Measurements from ENCODE around the gene THAP12.

The THAP12 gene

DNA sequence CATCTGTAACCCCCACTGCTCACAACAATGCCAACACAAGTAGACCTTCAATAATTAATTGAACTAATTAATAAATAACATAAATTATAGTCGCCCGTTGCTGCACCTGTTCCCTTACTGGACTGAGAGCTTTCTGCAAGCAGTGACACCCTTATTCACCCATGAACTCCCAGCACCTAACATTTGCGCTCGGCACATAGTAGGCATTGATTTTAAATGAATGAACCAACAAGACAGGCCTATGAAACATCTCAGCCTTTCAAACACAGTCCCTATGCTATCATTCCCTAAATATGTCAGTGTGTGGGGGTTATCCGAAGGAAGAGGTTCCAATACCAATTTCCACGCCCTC lies 1.1 kb downstream of the THAP12 start:
- Histone ChIP-seq H3K9me3 (ENCODE audit: control insufficient read depth, low read length) (no peaks in the 10 kb centered on the region), H3K4me3 (ENCODE audit: extremely low read depth, insufficient read depth, low read length, poor library complexity, severe bottlenecking) (peak overlapping the region; percentile 83), H3K27ac (ENCODE audit: low read depth, low read length, severe bottlenecking) (no peak overlapping the region), H3K36me3 (ENCODE audit: control insufficient read depth, insufficient read depth, low read length) (no peaks in the 10 kb centered on the region), H3K4me1 (ENCODE audit: control insufficient read depth, insufficient read depth, low read length, poor library complexity, severe bottlenecking) (peaks cover 12% of the 10 kb centered on the region)
- WGBS, 2 experiments (ENCODE audit: insufficient coverage in 2 of 2): 80% methylated on average over 1 of the region's 6 CpGs; no CpG with 5 or more reads in 1 of the 2 experiments

DNA sequence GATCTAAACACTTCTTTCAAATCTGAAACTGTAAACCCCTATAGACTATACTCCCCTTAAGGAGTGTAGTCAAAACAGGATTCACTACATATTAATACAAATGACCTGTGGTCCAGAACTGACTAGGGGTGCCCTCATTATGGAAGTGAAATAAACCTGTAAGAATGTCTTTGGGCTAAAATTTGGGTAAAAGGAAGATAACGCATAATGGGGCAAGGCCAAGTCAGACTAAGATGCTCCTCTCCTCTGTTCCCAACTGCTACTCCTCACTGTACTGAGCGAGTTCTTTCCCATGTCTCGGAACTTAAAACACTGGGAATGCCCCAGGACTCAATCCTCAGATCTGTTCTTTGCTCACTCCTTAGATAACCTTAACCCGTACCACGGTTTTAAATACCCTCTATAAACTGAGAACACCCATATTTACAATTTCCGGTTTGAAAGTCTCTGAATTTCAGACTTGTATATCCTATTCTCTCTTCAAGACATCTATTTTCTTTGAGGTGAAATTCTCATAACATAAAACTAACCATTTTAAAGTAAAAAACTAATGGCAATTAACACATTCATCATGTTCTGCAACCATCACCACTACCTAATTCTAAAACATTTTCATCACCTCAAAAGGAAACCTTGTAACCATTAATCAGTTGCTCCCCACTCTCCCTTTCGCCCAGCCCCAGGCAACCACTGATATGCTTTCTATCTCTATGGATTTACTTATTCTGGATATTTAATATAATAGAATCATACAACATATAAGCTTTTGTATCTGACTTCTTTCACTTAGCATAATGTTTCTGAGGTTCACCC lies 4.0 kb downstream of the THAP12 start:
- Histone ChIP-seq H3K4me3 (ENCODE audit: extremely low read depth, insufficient read depth, low read length, poor library complexity, severe bottlenecking) (no peak overlapping the region), H3K4me1 (ENCODE audit: control insufficient read depth, insufficient read depth, low read length, poor library complexity, severe bottlenecking) (peaks cover 9% of the 10 kb centered on the region), H3K36me3 (ENCODE audit: control insufficient read depth, insufficient read depth, low read length) (no peaks in the 10 kb centered on the region), H3K27ac (ENCODE audit: low read depth, low read length, severe bottlenecking) (no peak overlapping the region), H3K9me3 (ENCODE audit: control insufficient read depth, low read length) (no peaks in the 10 kb centered on the region)
- WGBS, 2 experiments (ENCODE audit: insufficient coverage in 2 of 2): 85 to 89% methylated on average over 6 of the region's 7 CpGs

DNA sequence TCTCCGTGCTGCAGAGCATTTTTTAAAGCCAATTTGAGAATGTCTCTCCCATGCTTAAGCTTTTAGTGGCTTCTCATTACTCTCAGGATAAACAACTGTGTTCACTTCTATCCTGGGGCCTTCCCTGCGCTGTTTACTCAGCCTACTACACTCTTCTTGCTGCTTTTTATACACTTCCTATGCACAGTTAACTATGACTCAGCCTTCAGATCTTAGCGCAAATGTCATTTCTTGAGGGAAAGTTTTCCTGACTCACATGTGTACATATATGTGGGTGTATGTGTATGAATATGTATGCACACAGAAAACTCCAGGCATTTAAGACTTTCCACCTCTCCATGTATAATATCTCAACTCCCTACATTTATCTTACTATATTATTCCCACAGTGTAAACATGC lies 9.8 kb downstream of the THAP12 start:
- Histone ChIP-seq H3K4me1 (ENCODE audit: control insufficient read depth, insufficient read depth, low read length, poor library complexity, severe bottlenecking) (peaks cover 8% of the 10 kb centered on the region), H3K27ac (ENCODE audit: low read depth, low read length, severe bottlenecking) (peak overlapping the region; percentile 8), H3K36me3 (ENCODE audit: control insufficient read depth, insufficient read depth, low read length) (no peaks in the 10 kb centered on the region), H3K4me3 (ENCODE audit: extremely low read depth, insufficient read depth, low read length, poor library complexity, severe bottlenecking) (no peak overlapping the region), H3K9me3 (ENCODE audit: control insufficient read depth, low read length) (no peaks in the 10 kb centered on the region)
- 89 to 100% methylated on average over 2 of the region's 3 CpGs for WGBS, 2 experiments (ENCODE audit: insufficient coverage in 2 of 2)

DNA sequence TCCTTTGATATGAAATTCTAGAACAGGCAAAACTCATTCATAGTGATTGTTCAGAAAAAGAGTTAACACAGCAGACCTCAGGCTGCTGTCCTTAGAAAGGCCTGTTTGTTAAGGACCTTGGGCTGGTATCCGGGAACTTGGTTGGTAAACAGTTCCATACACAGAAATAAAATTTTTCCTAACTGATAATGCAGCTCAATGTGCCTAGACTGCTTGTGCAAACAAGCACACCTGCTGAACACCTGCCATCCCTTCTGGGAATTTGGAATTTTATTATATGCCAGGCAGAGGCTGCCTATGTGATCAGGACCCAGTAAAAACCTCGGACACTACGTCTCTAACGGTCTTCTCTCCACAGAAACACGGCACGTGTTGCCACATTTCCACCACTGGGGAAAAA lies 11.5 kb downstream of the THAP12 start:
- no peak overlapping the region for H3K27ac ChIP-seq (ENCODE audit: low read depth, low read length, severe bottlenecking)
- peaks cover 8% of the 10 kb centered on the region for H3K4me1 ChIP-seq (ENCODE audit: control insufficient read depth, insufficient read depth, low read length, poor library complexity, severe bottlenecking)
- H3K9me3 ChIP-seq (ENCODE audit: control insufficient read depth, low read length): no peaks in the 10 kb centered on the region
- no peak overlapping the region for H3K4me3 ChIP-seq (ENCODE audit: extremely low read depth, insufficient read depth, low read length, poor library complexity, severe bottlenecking)
- peaks cover 7% of the 10 kb centered on the region for H3K36me3 ChIP-seq (ENCODE audit: control insufficient read depth, insufficient read depth, low read length)
- 90 to 94% methylated on average over 5 to 6 of the region's 6 CpGs for WGBS, 2 experiments (ENCODE audit: insufficient coverage in 2 of 2)

DNA sequence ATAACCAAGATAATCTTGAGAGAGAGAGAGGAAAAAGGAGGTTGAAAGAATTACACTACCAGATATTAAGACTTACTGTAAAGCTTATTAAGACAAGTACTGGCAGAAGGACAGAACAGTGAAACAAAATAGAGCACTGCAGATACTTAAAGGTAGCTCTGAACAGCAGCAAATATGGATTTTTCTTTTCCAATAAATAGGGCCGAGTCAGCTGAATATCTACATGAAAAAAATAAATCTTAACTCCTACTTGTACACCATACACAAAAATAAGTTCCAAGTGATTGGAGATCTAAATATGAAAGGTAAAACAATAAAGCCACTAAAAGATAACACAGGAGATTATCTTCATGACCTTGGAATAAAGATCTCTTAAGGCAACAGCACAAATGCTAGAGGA lies 12.4 kb downstream of the THAP12 start:
- Histone ChIP-seq H3K4me3 (ENCODE audit: extremely low read depth, insufficient read depth, low read length, poor library complexity, severe bottlenecking) (no peak overlapping the region), H3K9me3 (ENCODE audit: control insufficient read depth, low read length) (no peaks in the 10 kb centered on the region), H3K4me1 (ENCODE audit: control insufficient read depth, insufficient read depth, low read length, poor library complexity, severe bottlenecking) (peaks cover 8% of the 10 kb centered on the region), H3K36me3 (ENCODE audit: control insufficient read depth, insufficient read depth, low read length) (peaks cover 7% of the 10 kb centered on the region), H3K27ac (ENCODE audit: low read depth, low read length, severe bottlenecking) (no peak overlapping the region)
- no CpG with 5 or more reads among the region's 1 CpG for WGBS, 2 experiments (ENCODE audit: insufficient coverage in 2 of 2)

DNA sequence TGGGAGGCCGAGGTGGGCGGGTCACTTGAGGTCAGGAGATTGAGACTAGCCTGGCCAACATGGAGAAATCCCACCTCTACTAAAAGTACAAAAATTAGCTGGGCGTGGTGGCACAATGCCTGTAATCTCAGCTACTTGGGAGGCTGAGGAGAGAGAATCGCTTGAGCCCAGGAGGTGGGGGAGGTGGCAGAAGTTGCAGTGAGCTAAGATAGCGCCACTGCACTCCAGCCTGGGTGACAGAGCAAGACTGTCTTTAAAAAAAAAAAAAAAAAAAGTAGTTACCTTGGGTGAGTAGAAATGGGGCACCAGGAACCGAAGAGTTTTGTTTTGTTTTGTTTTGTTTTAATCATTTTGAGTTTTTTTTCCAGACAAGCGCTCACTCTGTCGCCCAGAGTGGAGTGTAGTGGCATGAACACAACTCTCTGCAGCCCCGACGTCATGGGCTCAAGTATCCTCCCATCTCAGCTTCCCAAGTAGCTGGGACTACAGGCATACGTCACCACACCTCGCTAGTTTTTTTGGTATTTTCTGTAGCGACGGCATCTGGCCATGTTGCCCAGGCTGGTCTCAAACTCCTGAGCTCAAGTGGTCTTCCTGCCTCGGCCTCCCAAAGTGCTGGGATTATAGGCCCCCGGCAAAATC lies 15.8 kb downstream of the THAP12 start:
- peaks cover 12% of the 10 kb centered on the region for H3K36me3 ChIP-seq (ENCODE audit: control insufficient read depth, insufficient read depth, low read length)
- H3K27ac ChIP-seq (ENCODE audit: low read depth, low read length, severe bottlenecking): no peak overlapping the region
- 91% methylated on average over 13 of the region's 16 CpGs for whole genome bisulfite sequencing, 2 experiments (ENCODE audit: insufficient coverage in 2 of 2)
- no peaks in the 10 kb centered on the region for H3K9me3 ChIP-seq (ENCODE audit: control insufficient read depth, low read length)
- no peaks in the 10 kb centered on the region for H3K4me1 ChIP-seq (ENCODE audit: control insufficient read depth, insufficient read depth, low read length, poor library complexity, severe bottlenecking)
- H3K4me3 ChIP-seq (ENCODE audit: extremely low read depth, insufficient read depth, low read length, poor library complexity, severe bottlenecking): no peak overlapping the region

DNA sequence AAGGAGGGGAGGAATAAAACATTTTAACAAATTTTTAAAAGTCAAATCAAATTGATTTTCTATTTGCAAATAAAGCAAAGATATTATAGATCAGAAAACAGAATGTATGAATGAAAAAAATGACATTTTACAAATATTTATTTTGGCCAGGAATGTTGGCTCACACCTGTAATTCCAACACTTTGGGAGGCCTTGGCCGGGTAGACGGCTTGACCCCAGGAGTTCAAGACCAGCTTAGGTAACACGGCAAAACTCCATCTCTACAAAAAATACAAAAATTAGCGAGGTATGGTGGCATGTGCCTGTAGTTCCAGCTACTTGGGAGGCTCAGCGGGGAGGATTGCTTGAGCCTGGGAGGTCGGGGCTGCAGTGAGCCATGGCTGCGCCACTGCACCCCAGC lies 18.2 kb downstream of the THAP12 start:
- WGBS, 2 experiments (ENCODE audit: insufficient coverage in 2 of 2): 96 to 100% methylated on average over 3 of the region's 7 CpGs
- Histone ChIP-seq H3K9me3 (ENCODE audit: control insufficient read depth, low read length) (no peaks in the 10 kb centered on the region), H3K27ac (ENCODE audit: low read depth, low read length, severe bottlenecking) (no peak overlapping the region), H3K36me3 (ENCODE audit: control insufficient read depth, insufficient read depth, low read length) (peaks cover 20% of the 10 kb centered on the region), H3K4me1 (ENCODE audit: control insufficient read depth, insufficient read depth, low read length, poor library complexity, severe bottlenecking) (no peaks in the 10 kb centered on the region), H3K4me3 (ENCODE audit: extremely low read depth, insufficient read depth, low read length, poor library complexity, severe bottlenecking) (no peak overlapping the region)

DNA sequence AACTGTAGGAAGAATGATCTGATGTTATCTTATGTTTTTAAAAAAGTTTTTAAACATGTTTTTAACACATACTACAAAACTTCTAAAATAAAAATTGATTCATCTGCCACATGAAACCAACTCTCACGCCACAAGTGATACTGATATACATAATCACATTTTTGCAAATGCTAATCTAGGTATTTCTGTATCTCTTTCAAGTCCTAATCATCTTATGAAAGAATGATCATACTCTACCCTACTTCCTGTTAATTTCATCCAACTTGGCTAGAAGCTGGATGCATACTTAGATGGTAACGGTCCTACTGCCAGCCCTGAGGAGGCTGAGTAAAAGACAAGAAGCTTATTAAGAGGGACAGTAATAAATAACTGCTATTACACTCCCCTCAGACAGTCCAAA lies 19.2 kb downstream of the THAP12 start:
- H3K36me3 ChIP-seq (ENCODE audit: control insufficient read depth, insufficient read depth, low read length): peaks cover 20% of the 10 kb centered on the region
- H3K9me3 ChIP-seq (ENCODE audit: control insufficient read depth, low read length): no peaks in the 10 kb centered on the region
- whole genome bisulfite sequencing, 2 experiments (ENCODE audit: insufficient coverage in 2 of 2): 100% methylated on average over 1 of the region's 2 CpGs; no CpG with 5 or more reads in 1 of the 2 experiments
- no peak overlapping the region for H3K4me3 ChIP-seq (ENCODE audit: extremely low read depth, insufficient read depth, low read length, poor library complexity, severe bottlenecking)
- H3K27ac ChIP-seq (ENCODE audit: low read depth, low read length, severe bottlenecking): no peak overlapping the region
- H3K4me1 ChIP-seq (ENCODE audit: control insufficient read depth, insufficient read depth, low read length, poor library complexity, severe bottlenecking): no peaks in the 10 kb centered on the region

DNA sequence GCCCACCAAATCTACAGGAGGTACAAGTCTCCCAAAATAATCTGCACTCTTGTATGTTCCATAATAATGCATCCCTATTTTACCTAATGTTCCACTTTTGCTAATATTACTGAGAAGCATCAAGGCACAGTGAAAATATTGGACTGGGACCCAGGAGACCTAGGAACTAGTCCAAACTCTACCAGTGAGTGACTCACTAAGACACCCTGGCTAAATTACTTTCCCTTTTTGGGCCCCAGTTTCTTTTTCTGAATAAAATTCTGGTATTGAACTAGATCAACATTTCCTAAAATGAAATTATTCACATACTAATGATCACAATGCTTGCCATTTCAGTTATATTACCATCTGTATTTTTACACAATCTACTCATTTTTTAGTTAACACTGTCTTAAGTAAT lies 19.6 kb downstream of the THAP12 start:
- H3K4me3 ChIP-seq (ENCODE audit: extremely low read depth, insufficient read depth, low read length, poor library complexity, severe bottlenecking): no peak overlapping the region
- no peaks in the 10 kb centered on the region for H3K4me1 ChIP-seq (ENCODE audit: control insufficient read depth, insufficient read depth, low read length, poor library complexity, severe bottlenecking)
- no peak overlapping the region for H3K27ac ChIP-seq (ENCODE audit: low read depth, low read length, severe bottlenecking)
- H3K36me3 ChIP-seq (ENCODE audit: control insufficient read depth, insufficient read depth, low read length): peaks cover 23% of the 10 kb centered on the region
- no peaks in the 10 kb centered on the region for H3K9me3 ChIP-seq (ENCODE audit: control insufficient read depth, low read length)

DNA sequence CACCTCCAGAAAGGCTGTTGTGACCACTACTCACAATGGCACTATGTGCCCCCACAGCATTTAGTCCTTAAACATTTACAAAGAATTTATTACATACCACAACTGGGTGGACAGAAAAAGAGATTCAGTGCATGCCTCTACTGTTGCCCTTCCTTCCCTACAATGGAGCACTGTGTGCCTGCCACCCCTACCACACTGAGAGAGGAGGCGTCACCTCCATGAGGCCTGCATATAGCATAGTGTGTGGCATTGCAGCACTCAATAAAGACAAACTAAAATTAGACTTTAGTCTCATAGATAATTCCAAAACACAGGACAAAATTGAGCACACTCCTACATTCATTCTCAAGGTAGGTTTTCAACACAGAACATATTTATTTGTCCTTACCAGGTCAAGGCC lies 25.8 kb downstream of the THAP12 start:
- H3K9me3 ChIP-seq (ENCODE audit: control insufficient read depth, low read length): peaks cover 3% of the 10 kb centered on the region
- H3K4me1 ChIP-seq (ENCODE audit: control insufficient read depth, insufficient read depth, low read length, poor library complexity, severe bottlenecking): no peaks in the 10 kb centered on the region
- no peak overlapping the region for H3K27ac ChIP-seq (ENCODE audit: low read depth, low read length, severe bottlenecking)
- H3K36me3 ChIP-seq (ENCODE audit: control insufficient read depth, insufficient read depth, low read length): peaks cover 47% of the 10 kb centered on the region
- 100% methylated on average over 1 of the region's 1 CpG; no CpG with 5 or more reads in 1 of the 2 experiments for WGBS, 2 experiments (ENCODE audit: insufficient coverage in 2 of 2)
- no peak overlapping the region for H3K4me3 ChIP-seq (ENCODE audit: extremely low read depth, insufficient read depth, low read length, poor library complexity, severe bottlenecking)

DNA sequence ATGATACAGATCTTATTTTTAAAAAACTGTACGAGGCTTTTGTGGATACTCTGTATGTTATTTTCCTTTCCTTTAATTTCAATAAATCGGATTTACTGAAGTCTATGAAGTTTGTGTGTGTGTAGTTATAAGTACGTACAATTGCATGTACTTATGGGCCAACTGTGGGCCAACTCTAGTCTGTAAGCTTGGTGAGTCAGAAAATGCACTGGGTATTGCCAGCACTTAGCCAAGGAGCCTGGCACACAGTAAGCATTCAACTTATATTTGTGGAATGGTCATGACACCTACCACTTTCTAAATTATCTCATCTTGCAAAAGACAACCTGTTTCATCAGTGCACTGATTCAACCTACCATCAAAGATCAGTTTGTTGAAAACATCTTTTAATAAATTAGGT lies 32.6 kb downstream of the THAP12 start:
- Histone ChIP-seq H3K4me1 (ENCODE audit: control insufficient read depth, insufficient read depth, low read length, poor library complexity, severe bottlenecking) (no peaks in the 10 kb centered on the region), H3K4me3 (ENCODE audit: extremely low read depth, insufficient read depth, low read length, poor library complexity, severe bottlenecking) (no peak overlapping the region), H3K9me3 (ENCODE audit: control insufficient read depth, low read length) (no peaks in the 10 kb centered on the region), H3K36me3 (ENCODE audit: control insufficient read depth, insufficient read depth, low read length) (peaks cover 19% of the 10 kb centered on the region), H3K27ac (ENCODE audit: low read depth, low read length, severe bottlenecking) (no peak overlapping the region)
- 83% methylated on average over 1 of the region's 3 CpGs; no CpG with 5 or more reads in 1 of the 2 experiments for WGBS, 2 experiments (ENCODE audit: insufficient coverage in 2 of 2)
